Esophagus squamous epithelium (tissue), 4 donors: ENCODE data around the gene INVS.

Experiments used
- POLR2A ChIP-seq, 4 donors: fragments of 450-650 bp; IDR thresholded peaks; one replicate each; pipeline ENCODE4 v1.6.1; 2017; ENCODE audit warnings: antibody characterized with exemption in 4 of 4, mild to moderate bottlenecking in 4 of 4, moderate library complexity in 3 of 4
- TF ChIP-seq, protein P1 (sequence below), 6 experiments: fragments of 450-650 bp in 4 of 6; fragments of 200-600 bp in 2 of 6; sonication (generic) in 2 of 6; IDR thresholded peaks; one replicate each; pipeline ENCODE4 v1.5.1; 2016 to 2019; ENCODE audit warnings: antibody characterized with exemption in 6 of 6, mild to moderate bottlenecking in 4 of 6, moderate library complexity in 4 of 6

- no peak for TF ChIP-seq POLR2A (IDR thresholded peaks at IDR 0.05)
- TF ChIP-seq, protein P1, sequence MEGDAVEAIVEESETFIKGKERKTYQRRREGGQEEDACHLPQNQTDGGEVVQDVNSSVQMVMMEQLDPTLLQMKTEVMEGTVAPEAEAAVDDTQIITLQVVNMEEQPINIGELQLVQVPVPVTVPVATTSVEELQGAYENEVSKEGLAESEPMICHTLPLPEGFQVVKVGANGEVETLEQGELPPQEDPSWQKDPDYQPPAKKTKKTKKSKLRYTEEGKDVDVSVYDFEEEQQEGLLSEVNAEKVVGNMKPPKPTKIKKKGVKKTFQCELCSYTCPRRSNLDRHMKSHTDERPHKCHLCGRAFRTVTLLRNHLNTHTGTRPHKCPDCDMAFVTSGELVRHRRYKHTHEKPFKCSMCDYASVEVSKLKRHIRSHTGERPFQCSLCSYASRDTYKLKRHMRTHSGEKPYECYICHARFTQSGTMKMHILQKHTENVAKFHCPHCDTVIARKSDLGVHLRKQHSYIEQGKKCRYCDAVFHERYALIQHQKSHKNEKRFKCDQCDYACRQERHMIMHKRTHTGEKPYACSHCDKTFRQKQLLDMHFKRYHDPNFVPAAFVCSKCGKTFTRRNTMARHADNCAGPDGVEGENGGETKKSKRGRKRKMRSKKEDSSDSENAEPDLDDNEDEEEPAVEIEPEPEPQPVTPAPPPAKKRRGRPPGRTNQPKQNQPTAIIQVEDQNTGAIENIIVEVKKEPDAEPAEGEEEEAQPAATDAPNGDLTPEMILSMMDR (IDR thresholded peaks at IDR 0.05), result no peak
Observed at GRCh38 chr9:100099722-100100042, 639 bp downstream of the INVS start.
